ENCODE measurements around the gene DIS3L2.

The DIS3L2 gene

DNA sequence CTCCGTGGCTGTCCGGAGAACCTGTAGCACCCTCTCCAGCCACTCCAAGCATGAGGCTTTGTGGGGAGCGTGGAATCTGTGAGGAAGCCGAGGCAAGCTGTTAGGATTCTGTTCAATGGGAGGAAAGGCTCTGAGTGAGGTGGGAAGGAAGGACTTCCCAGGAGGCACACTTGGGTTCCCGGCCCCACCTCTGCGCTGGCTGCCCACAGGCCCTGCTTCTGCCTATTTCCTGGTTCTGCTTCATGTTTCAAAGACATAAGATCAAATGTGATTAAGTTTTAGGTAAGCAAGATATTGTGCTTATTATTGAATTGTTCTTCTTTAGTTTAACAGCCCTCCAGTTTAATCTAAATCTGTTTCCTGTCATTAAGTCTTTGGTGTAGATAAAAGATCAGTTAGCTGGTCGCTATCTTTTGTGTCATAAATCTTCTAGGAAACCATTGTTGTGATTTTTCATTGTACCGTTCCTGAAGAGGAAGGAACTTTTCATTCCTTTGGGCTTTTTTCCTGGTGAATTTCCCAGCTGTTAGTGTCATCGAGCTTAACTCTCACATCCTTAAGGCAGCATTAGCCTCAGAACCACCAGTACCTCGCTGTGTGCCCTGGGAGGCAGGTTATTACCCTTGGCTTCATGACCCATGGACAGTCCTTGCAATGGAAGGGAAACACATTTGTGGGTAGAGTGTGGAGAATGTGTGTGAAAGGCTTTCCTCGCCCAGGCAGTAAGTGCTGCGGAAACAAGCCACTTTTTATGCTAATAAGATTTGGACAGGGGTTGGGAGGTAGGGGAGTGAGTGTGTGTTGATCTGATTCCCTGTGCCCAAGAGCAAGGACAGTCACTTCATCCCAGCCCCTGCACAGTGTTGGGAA is 355.2 kb downstream of the DIS3L2 start:
- in situ Hi-C loops (cut with HindIII; ENCODE audit: low sequenced_read_pairs): no loop called here
- no peak overlapping the region for H3K4me3 ChIP-seq (ENCODE audit: low read depth, low read length)
- TF ChIP-seq, protein P1, sequence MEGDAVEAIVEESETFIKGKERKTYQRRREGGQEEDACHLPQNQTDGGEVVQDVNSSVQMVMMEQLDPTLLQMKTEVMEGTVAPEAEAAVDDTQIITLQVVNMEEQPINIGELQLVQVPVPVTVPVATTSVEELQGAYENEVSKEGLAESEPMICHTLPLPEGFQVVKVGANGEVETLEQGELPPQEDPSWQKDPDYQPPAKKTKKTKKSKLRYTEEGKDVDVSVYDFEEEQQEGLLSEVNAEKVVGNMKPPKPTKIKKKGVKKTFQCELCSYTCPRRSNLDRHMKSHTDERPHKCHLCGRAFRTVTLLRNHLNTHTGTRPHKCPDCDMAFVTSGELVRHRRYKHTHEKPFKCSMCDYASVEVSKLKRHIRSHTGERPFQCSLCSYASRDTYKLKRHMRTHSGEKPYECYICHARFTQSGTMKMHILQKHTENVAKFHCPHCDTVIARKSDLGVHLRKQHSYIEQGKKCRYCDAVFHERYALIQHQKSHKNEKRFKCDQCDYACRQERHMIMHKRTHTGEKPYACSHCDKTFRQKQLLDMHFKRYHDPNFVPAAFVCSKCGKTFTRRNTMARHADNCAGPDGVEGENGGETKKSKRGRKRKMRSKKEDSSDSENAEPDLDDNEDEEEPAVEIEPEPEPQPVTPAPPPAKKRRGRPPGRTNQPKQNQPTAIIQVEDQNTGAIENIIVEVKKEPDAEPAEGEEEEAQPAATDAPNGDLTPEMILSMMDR (IDR thresholded peaks at IDR 0.05; ENCODE audit: low read depth, low read length): no peak
- no peak for DNase-seq (ENCODE audit: low read depth, low spot score)

DNA sequence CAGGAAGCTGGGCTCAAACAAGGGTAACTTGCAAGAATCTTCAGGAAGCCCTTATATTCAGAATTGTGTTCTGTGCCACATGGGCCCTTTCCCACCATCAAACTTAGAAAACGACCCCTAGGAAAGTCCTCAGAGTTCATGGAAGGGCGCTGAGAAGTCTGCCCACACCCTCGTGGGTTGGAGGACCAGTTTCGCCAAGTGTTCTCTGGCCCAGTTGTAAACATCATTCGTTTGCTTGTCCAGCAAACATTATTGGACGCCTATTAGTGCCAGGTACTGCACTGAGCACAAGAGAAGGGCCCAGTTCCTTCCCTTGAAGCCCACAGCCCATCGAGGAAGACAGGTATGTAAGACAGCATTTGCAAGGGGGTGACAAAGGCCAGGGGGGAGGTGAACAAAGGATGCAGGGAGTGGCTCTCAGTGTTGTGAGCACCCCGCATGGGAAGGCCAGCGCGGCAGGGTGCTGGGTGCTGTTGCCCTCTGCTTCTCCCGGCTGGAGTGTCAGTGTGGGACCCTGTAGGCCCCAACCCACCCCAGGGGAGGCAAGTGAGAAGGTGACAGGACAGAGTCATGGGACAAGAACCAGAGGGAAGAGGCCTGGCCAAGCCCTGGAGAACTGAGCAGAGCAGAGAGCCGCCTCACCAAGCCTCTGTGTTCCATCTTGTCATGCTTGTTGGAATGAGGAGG is 356.8 kb downstream of the DIS3L2 start:
- in situ Hi-C loops (cut with HindIII; ENCODE audit: low sequenced_read_pairs): no loop called here
- TF ChIP-seq, protein P1 (IDR thresholded peaks at IDR 0.05; ENCODE audit: low read depth, low read length): no peak
- no peak overlapping the region for H3K4me3 ChIP-seq (ENCODE audit: low read depth, low read length)
- no peak for DNase-seq (ENCODE audit: low read depth, low spot score)

DNA sequence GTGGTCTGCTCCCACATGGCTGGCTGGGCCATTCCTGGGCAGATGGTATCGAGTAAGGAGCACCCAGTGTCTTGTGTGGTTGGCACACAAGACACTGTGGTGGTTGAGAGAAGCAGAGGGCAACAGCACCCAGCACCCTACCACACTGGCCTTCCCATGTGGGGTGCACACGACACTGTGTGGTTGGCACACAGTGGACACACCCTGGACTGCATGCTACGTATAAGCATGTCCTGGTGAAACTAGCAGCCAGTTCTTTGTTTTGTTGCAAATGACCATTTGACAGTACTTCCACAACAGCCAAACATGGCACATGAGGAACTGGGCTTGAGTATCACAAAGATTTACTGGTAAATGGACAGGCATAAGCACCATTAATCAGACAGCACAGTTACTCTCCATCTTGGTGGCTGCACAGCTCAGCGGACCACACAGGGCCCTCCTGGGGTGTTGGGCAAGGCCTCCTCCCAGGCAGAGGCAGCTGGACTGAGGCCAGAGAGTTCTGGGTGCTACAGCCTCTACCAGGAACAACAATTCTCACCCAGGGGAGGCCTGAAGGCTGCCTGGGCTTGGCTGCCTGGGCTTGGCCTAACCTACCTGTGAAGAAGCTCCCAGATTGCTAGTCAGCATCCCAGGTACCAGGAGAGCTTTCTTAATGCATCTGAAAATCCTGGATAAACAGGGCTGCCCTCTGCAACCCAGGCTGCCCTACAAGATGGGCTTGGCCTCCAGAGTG is 357.7 kb downstream of the DIS3L2 start:
- no peak for DNase-seq (ENCODE audit: low read depth, low spot score)
- H3K4me3 ChIP-seq (ENCODE audit: low read depth, low read length): no peak overlapping the region
- TF ChIP-seq, protein P1 (IDR thresholded peaks at IDR 0.05; ENCODE audit: low read depth, low read length): no peak
- in situ Hi-C loops (cut with HindIII; ENCODE audit: low sequenced_read_pairs): no loop called here

DNA sequence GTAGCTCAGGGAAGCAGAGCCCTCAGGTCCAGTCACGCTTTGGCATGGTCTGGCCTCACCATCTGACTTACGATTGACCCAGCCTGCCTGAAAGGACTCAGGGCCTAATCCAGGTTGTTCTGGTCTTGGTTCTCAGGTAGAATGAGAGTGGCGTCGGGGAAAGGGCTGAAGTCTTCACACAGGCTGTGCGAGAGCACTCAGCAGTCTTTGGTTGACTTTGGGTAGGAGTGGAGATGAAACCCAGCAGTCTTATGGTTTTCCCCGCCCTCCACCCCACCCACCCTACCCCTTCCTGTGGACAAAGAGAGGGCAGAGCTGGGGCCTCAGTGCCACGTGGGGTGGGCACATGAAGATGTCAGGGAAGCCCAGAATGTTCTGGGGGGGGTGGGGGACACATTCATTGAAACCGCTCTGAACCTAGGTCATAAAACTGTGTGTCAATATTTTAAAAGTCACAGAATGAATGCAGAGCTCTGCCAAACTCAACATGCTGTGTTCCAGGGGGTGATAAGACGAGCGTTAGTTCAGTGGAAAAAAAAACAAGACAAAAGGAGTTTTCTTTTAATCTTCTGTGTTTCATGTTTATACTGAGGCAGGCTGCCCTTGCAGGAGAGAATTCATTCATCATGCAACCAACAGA is 358.4 kb downstream of the DIS3L2 start:
- in situ Hi-C loops (cut with HindIII; ENCODE audit: low sequenced_read_pairs): no loop called here
- peak; percentile 21 for DNase-seq (ENCODE audit: low read depth, low spot score)
- TF ChIP-seq, protein P1 (IDR thresholded peaks at IDR 0.05; ENCODE audit: low read depth, low read length): no peak

DNA sequence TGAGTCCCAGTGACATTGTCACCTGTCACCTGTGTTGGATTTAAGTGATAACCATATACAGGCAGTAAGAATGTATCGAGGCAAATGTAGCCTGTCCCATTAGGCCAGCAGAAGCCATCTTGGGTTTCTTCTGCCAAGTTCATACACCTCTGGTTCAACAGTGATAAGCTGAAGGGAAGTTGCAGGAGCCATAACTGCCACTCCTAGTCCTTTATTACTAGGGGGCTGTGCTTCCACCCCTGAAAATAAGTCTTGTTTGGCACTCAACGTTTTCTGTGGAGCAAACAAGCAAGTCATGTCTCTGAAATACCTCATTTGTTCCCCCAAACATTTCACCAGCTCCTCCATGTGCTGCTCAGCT is 358.9 kb downstream of the DIS3L2 start:
- in situ Hi-C loops (cut with HindIII; ENCODE audit: low sequenced_read_pairs): no loop called here
- TF ChIP-seq, protein P1 (IDR thresholded peaks at IDR 0.05; ENCODE audit: low read depth, low read length): no peak
- DNase-seq (ENCODE audit: low read depth, low spot score): no peak
- H3K4me3 ChIP-seq (ENCODE audit: low read depth, low read length): no peak overlapping the region

More for the DNA sequence above, 358.4 kb downstream of the DIS3L2 start:
- no peak overlapping the region for H3K4me3 ChIP-seq (ENCODE audit: low read depth, low read length)
